ENCODE data around the gene SHROOM3. TPM values are rescaled to one million over a fixed set of nuclear protein-coding genes. Genes with fewer than 3 reads are reported as not detected.

SHROOM3 gene
- total and polyA plus RNA-seq, 4 donors: 14.4 to 75.1 (median 47.3) TPM

DNA sequence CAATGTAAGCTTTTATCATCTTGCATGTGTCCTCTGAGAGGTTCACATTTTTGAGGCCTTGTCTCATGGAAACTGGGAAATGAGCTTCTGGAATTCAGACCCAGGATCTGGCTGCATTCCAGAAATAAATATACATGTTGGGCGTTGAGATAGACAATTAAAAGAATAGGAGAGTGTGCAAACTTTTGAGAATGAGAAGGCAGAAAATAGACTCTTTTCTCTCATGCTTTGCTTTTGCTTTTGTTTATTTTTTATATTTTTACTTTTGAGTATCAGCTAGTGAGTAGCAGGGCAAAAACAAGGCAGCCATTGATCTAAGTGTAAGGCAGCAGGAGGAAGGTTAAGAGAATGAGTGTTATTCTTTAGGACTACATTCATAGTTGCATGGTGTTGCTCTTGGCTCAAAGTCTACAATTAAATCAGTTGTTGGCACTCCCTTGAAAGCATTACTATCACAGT, 12.4 kb downstream of the SHROOM3 start:
- TF ChIP-seq, protein P1, sequence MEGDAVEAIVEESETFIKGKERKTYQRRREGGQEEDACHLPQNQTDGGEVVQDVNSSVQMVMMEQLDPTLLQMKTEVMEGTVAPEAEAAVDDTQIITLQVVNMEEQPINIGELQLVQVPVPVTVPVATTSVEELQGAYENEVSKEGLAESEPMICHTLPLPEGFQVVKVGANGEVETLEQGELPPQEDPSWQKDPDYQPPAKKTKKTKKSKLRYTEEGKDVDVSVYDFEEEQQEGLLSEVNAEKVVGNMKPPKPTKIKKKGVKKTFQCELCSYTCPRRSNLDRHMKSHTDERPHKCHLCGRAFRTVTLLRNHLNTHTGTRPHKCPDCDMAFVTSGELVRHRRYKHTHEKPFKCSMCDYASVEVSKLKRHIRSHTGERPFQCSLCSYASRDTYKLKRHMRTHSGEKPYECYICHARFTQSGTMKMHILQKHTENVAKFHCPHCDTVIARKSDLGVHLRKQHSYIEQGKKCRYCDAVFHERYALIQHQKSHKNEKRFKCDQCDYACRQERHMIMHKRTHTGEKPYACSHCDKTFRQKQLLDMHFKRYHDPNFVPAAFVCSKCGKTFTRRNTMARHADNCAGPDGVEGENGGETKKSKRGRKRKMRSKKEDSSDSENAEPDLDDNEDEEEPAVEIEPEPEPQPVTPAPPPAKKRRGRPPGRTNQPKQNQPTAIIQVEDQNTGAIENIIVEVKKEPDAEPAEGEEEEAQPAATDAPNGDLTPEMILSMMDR (IDR thresholded peaks at IDR 0.05; ENCODE audit: control extremely low read depth, extremely low read depth): no peak
- Histone ChIP-seq H3K27me3 (ENCODE audit: control insufficient read depth in 3 of 3, insufficient read depth in 3 of 3, low read length in 2 of 3) (no peaks in the 10 kb centered on the region), H3K4me3 (no peak overlapping the region), H3K4me1 (ENCODE audit: control insufficient read depth in 5 of 5, insufficient read depth in 5 of 5, low read length in 5 of 5) (peaks cover 0 to 5% (median 0%) of the 10 kb centered on the region in 5 donors), H3K36me3 (ENCODE audit: control insufficient read depth in 4 of 4, insufficient read depth in 4 of 4, low read length in 4 of 4) (no peaks in the 10 kb centered on the region), H3K9me3 (ENCODE audit: control insufficient read depth in 4 of 4, insufficient read depth in 3 of 4, low read length in 3 of 4) (no peaks in the 10 kb centered on the region), H3K9ac (ENCODE audit: insufficient read depth in 1 of 2, low read length in 2 of 2) (no peak overlapping the region), H3K27ac (ENCODE audit: low read depth in 1 of 2, low read length in 1 of 2) (no peak overlapping the region)
- no peak for ATAC-seq (ENCODE audit: insufficient read depth, low FRiP score)
- DNase-seq: peak in 2 of 3 donors; percentile 25 to 39
- WGBS, 2 donors: 49 to 74% methylated on average over 1 of the region's 1 CpG

DNA sequence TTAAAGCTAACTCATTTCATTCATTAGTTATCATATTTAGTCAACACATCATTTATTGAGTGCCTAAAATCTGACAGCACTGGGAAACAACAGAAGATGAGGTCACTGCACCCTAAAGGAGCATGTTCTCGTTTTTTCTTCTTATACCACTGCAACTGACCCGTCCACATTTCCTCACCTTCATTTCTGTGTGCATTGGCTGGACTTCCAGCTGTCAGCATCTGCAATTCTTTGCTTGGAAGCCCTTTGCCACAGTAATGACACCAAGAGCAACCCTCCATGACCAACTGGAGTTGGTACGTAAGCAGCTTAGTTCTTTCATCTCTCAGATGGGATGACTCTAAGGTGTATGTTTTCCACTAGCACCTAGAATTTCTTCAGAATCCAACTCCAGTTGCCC, 13.2 kb downstream of the SHROOM3 start:
- Histone ChIP-seq H3K36me3 (ENCODE audit: control insufficient read depth in 4 of 4, insufficient read depth in 4 of 4, low read length in 4 of 4) (no peaks in the 10 kb centered on the region), H3K27ac (ENCODE audit: low read depth in 1 of 2, low read length in 1 of 2) (no peak overlapping the region), H3K9ac (ENCODE audit: insufficient read depth in 1 of 2, low read length in 2 of 2) (no peak overlapping the region), H3K9me3 (ENCODE audit: control insufficient read depth in 4 of 4, insufficient read depth in 3 of 4, low read length in 3 of 4) (no peaks in the 10 kb centered on the region), H3K4me1 (ENCODE audit: control insufficient read depth in 5 of 5, insufficient read depth in 5 of 5, low read length in 5 of 5) (peaks cover 0 to 5% (median 0%) of the 10 kb centered on the region in 5 donors), H3K4me3 (no peak overlapping the region), H3K27me3 (ENCODE audit: control insufficient read depth in 3 of 3, insufficient read depth in 3 of 3, low read length in 2 of 3) (no peaks in the 10 kb centered on the region)
- ATAC-seq (ENCODE audit: insufficient read depth, low FRiP score) (no peak), DNase-seq (no peak)
- TF ChIP-seq, protein P1 (IDR thresholded peaks at IDR 0.05; ENCODE audit: control extremely low read depth, extremely low read depth): no peak
- WGBS, 2 donors: 86 to 89% methylated on average over 3 of the region's 3 CpGs

DNA sequence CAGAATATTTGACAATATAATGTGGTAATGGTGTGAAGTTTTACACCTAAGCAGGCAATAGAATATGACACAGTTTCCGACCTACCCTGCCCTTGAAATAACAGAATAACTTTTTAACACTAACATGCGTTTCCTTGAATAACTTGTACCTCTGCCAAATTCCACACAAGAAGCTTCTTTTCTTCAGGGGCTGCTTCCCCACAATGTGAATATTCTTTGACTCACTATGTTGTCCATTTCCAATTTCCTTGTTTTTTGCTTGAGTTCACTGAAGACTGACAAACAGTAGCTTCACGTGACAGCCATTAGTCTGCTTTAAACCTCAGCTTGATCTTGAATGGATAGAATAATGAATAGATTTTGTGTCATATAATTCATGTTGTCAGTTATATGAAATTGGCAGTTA, 14.3 kb downstream of the SHROOM3 start:
- peaks cover 0 to 5% (median 0%) of the 10 kb centered on the region in 5 donors for H3K4me1 ChIP-seq (ENCODE audit: control insufficient read depth in 5 of 5, insufficient read depth in 5 of 5, low read length in 5 of 5)
- H3K9me3 ChIP-seq (ENCODE audit: control insufficient read depth in 4 of 4, insufficient read depth in 3 of 4, low read length in 3 of 4): no peaks in the 10 kb centered on the region
- WGBS, 2 donors: 41 to 61% methylated on average over 3 of the region's 3 CpGs
- H3K36me3 ChIP-seq (ENCODE audit: control insufficient read depth in 4 of 4, insufficient read depth in 4 of 4, low read length in 4 of 4): no peaks in the 10 kb centered on the region
- DNase-seq (no peak), ATAC-seq (ENCODE audit: insufficient read depth, low FRiP score) (no peak)
- no peaks in the 10 kb centered on the region for H3K27me3 ChIP-seq (ENCODE audit: control insufficient read depth in 3 of 3, insufficient read depth in 3 of 3, low read length in 2 of 3)
- H3K27ac ChIP-seq (ENCODE audit: low read depth in 1 of 2, low read length in 1 of 2): no peak overlapping the region
- no peak overlapping the region for H3K9ac ChIP-seq (ENCODE audit: insufficient read depth in 1 of 2, low read length in 2 of 2)
- no peak overlapping the region for H3K4me3 ChIP-seq
- TF ChIP-seq, protein P1 (IDR thresholded peaks at IDR 0.05; ENCODE audit: control extremely low read depth, extremely low read depth): no peak

DNA sequence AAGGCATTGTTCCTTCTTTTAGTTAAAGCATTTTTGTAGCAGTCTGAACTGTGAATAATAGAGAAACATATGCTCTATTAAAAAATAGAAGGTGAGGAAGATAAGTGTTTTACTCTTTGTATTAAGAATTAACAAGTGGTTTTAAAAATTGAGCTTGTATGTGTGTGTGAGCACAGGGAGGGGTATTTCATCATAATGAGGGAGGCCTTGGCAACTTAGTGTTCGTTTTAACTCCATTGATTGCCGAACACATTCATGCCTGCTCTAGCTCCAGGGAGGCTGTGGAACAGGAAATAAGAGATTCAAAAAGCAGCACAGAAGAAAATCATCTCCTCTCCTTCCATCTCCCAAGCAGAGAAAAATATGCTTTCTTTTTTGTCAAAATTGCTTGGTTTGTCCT, 14.8 kb downstream of the SHROOM3 start:
- H3K9me3 ChIP-seq (ENCODE audit: control insufficient read depth in 4 of 4, insufficient read depth in 3 of 4, low read length in 3 of 4): no peaks in the 10 kb centered on the region

More for the DNA sequence above, 14.8 kb downstream of the SHROOM3 start:
- WGBS, 2 donors: 46 to 53% methylated on average over 2 of the region's 2 CpGs
- H3K9ac ChIP-seq (ENCODE audit: insufficient read depth in 1 of 2, low read length in 2 of 2): no peak overlapping the region
- no peak for ATAC-seq (ENCODE audit: insufficient read depth, low FRiP score)
- peak in 1 of 3 donors; percentile 47 for DNase-seq
- H3K4me3 ChIP-seq: no peak overlapping the region
- H3K36me3 ChIP-seq (ENCODE audit: control insufficient read depth in 4 of 4, insufficient read depth in 4 of 4, low read length in 4 of 4): no peaks in the 10 kb centered on the region
- no peak overlapping the region for H3K27ac ChIP-seq (ENCODE audit: low read depth in 1 of 2, low read length in 1 of 2)
- no peaks in the 10 kb centered on the region for H3K27me3 ChIP-seq (ENCODE audit: control insufficient read depth in 3 of 3, insufficient read depth in 3 of 3, low read length in 2 of 3)
- H3K4me1 ChIP-seq (ENCODE audit: control insufficient read depth in 5 of 5, insufficient read depth in 5 of 5, low read length in 5 of 5): peaks cover 0 to 5% (median 0%) of the 10 kb centered on the region in 5 donors
- TF ChIP-seq, protein P1 (IDR thresholded peaks at IDR 0.05; ENCODE audit: control extremely low read depth, extremely low read depth): no peak
